GM19324 (cell line): ENCODE data around the gene AMY1C.
"Not testable (repeated sequence)": the region's sequence is repeated elsewhere in the genome, so short reads cannot be mapped to it uniquely, and the experiment has no call there.

Experiments used
- ATAC-seq: cut with Tn5 transposase; IDR thresholded peaks from one replicate; pipeline ENCODE4 v1.9.1; 2021; ENCODE audit warnings: mild to moderate bottlenecking, moderate library complexity; ENCODE audit not compliant: unreplicated experiment, low FRiP score

Gene AMY1C

DNA sequence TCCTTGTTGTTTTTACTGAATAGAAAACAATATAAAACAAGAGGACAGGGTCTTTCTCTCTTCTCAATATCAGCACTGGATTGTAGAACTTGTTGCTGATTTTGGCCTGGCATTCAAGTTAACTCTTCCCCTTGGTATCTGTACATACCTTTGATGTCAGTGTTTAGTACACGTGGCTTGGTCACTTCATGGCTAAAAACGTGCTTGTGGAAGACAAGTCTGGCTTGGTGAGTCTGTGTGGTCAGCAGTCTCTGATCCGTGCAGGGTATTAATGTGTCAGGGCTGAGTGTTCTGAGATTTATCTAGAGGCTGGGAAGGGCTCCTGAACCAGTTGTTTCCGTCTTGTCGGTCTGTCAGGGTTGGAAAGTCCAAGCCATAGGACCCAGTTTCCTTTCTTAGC, at the start of gene AMY1C:
Gene AMY1C, plus strand, starts transcription at position 301 of the 400 bp plus-strand sequence. CDS start 572 bp downstream, outside the sequence.
- ATAC-seq = not testable (repeated sequence)

- ATAC-seq = not testable (repeated sequence)
These were observed 49.0 kb upstream of the AMY1C start for GRCh38 chr1:103700669-103701068.

- ATAC-seq = not testable (repeated sequence)
These were observed 48.4 kb upstream of the AMY1C start for GRCh38 chr1:103701256-103701655.

- ATAC-seq = not testable (repeated sequence)
These were observed 42.0 kb upstream of the AMY1C start for GRCh38 chr1:103707670-103708069.

GRCh38 chr1:103710381-103710780, 39.3 kb upstream of the AMY1C start:
- not testable (repeated sequence) for ATAC-seq

GRCh38 chr1:103717404-103717803, 32.3 kb upstream of the AMY1C start:
- ATAC-seq = not testable (repeated sequence)

DNA sequence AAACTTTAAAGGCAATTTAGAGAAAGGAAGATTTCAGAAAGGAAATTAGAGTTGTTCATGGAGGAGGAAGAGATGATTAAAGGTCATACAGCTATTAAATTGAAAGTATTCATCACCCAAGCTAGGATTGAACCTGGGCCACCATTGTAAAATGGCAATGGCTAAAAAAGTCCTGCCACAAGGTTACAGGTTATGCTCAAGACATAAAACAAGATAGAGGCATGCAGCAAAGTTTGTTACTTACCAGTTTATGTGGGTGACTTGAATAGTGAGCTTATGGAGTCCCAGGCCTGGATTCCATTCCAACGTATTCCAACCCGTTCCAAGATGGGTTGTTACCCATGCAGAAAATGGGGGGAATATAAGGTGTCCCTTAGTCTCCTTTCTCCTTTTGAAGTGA, 28.2 kb upstream of the AMY1C start:
- not testable (repeated sequence) for ATAC-seq

GRCh38 chr1:103735334-103735733, 14.4 kb upstream of the AMY1C start:
- ATAC-seq = not testable (repeated sequence)

DNA sequence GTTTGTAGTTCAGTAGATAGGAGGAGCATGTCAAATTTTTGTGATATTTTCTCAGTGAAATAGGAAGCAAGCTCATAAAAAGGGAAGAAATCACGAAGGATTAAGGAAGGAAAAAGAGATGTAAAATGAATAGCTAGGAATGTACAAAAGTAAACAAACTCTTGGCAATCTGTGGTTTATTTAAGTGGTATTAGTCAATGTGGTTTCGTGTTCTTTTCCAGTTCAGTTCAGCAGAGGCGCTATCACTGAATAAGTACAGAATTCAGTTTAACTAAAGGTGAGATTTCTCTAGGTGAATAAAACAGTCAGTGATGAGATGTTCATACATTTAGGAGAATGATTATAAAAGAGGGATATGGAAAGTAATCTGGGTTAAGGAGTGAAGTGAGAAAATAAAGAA, 11.7 kb upstream of the AMY1C start:
- ATAC-seq = not testable (repeated sequence)

DNA sequence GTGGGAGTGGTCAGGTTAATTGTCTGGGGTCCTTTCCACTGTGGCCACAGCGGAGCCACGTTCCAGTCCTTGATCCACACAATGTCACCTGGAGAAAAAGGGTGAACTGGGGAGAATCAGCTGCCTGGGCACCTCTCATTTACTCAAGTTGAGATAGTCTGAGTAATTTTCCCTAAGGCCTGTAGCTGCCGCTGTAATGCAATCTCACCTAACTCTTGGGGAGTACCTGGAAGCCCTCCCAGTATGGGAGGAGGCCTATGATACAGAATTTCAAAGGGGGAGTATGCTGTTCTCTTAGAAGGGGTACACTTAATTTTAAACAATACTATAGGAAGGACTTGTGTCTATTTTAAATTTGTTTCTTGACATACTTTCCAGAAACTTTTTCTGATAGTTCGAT, 5.2 kb upstream of the AMY1C start:
- ATAC-seq = not testable (repeated sequence)

- ATAC-seq = not testable (repeated sequence)
These were observed 4.7 kb upstream of the AMY1C start for GRCh38 chr1:103745040-103745439.

GRCh38 chr1:103748273-103748672, 1.4 kb upstream of the AMY1C start:
- ATAC-seq = not testable (repeated sequence)

- no peak for ATAC-seq
These were observed 12.2 kb downstream of the AMY1C start for GRCh38 chr1:103761896-103762295.

DNA sequence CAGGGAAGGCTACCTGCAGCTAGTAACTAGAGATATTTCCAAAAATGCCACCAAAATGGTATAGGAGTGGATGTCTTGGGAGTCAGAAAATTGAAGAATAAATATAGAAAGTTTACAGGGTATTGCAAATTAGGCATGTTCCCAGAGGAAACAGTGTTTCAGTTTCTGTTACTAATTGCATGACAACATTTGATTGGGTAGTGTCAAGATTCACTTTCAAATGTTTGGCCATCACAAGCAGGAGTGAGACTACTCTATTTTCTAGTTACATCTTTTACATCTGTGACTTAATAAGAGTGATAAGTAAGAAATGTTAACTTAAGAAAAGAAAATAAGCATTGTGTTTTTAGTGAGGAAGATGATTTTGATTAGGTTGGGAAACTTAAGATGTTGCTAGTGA, 30.2 kb downstream of the AMY1C start:
- ATAC-seq = peak; percentile 53

GRCh38 chr1:103783944-103784377, 34.3 kb downstream of the AMY1C start:
- ATAC-seq = peak; percentile 70

DNA sequence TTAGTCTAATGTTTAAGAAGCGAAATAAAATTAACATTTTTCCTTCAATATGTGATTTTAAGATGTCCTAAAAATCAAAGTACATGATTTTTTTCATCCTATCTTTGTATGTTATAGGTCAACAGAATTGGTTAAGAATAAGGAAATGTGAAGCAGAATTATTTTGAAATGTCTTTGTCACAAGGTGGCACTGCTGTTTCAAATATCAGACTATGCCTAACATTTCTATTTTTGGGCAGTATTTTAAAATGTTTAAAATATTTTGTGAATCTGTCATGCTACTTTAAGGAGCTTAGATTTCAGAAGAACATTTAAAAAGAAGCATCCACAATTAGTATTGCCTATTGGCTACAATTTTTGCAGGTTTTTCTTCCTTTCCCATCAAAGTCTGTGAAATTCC, 38.7 kb downstream of the AMY1C start:
- no peak for ATAC-seq

DNA sequence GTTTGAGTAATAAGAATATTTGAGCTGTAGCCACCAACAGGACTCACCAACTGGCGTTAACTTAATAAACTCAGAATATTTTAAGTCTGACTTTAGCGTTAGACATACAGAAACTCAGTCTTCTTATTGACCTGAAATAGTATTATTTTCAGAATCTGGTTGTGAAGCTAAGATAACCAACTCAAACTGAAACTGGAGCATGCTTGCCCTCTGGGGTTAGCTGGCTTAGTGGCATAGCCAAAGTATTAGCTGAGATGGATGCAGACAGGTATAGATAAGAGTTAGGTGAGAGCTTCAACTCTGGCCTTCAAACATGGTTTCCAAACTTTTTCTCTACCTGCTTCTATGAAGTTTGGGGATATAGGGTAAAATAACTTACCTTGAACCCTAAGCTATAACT, 40.5 kb downstream of the AMY1C start:
- ATAC-seq = no peak
